K562 (cell line): ENCODE measurements around the gene LSP1.

Source experiments
- CBX1 ChIP-seq: sonication (generic); IDR thresholded peaks from 2 replicates; pipeline ENCODE4 v1.6.1; 2016; ENCODE audit warnings: antibody characterized with exemption, low read depth, mild to moderate bottlenecking
- HIVEP1 ChIP-seq: fragments of 250-450 bp; sonication (Bioruptor Pico); IDR thresholded peaks from 2 replicates; pipeline ENCODE4 v1.4.0; 2020; ENCODE audit warnings: mild to moderate bottlenecking
- POLR2AphosphoS5 ChIP-seq: IDR thresholded peaks from 2 replicates; pipeline ENCODE4 v1.6.1; 2011; ENCODE audit warnings: mild to moderate bottlenecking, low read depth, low read length, moderate library complexity; ENCODE audit not compliant: control insufficient read depth, insufficient read depth
- ZNF431 ChIP-seq: sonication (generic); formaldehyde crosslinking; IDR thresholded peaks from 2 replicates; pipeline ENCODE4 v1.8.0; 2022; ENCODE audit warnings: mild to moderate bottlenecking, missing genetic modification reagents
- TF ChIP-seq, protein P1 (sequence below), 2 experiments: fragments of 450-650 bp; formaldehyde crosslinking in 1 of 2; IDR thresholded peaks; 2 replicates each; pipeline versions ENCODE4 v1.4.0 to v1.6.1; 2014 to 2020; ENCODE audit warnings: mild to moderate bottlenecking in 2 of 2, borderline replicate concordance in 1 of 2, low read depth in 1 of 2
- TF ChIP-seq, protein P2 (sequence below): sonication (generic); formaldehyde crosslinking; IDR thresholded peaks from 2 replicates; pipeline ENCODE4 v1.8.0; 2022; ENCODE audit warnings: missing genetic modification reagents, mild to moderate bottlenecking, moderate library complexity, borderline replicate concordance
- TF ChIP-seq, protein P3 (sequence below), 3 experiments: IDR thresholded peaks in 2 of 3; conservative IDR thresholded peaks in 1 of 3; 2 replicates each; pipeline ENCODE4 v1.5.1; 2011 to 2012; ENCODE audit warnings: low read length in 3 of 3, mild to moderate bottlenecking in 3 of 3, control low read depth in 2 of 3, improper control_type of control experiment in 1 of 3, inconsistent platforms in 1 of 3, low read depth in 1 of 3, mixed read lengths in 1 of 3, moderate library complexity in 1 of 3; ENCODE audit not compliant: insufficient read depth in 2 of 3

DNA sequence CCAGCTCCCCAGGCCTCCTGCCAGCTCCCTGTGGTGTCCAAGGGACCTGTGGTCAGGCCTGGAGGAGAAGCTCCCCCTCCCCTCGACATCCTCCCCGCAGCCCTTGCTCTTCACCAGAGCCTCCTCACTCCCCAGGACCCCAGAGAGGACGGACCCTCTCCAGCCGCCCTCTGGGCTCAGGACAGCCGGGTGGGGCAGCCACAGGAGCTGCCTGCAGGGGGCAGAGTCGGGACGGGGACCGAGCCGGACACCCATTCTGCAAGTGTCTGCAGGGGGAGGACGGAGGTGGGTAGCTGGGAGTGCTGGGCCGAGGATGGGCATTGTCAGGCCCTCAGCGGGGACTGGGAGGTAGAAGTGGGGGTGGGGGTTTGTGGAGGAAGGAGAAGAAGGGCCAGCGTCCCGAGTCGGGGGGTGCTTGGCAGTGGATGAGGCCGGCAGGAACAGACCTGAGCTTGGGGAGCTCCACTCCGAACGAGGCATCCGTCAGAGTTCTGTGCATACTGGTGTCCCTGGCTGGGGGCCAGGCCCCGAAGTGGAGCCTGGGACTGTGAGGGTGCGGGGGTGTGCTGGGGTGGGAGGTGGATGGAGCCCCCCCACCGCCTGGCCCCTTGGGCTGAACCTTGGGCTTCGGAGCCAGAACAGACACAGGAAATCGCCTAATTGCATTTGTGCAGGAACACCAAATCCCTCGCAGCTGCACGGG lies 23.6 kb downstream of the LSP1 start:
- TF ChIP-seq, protein P1, sequence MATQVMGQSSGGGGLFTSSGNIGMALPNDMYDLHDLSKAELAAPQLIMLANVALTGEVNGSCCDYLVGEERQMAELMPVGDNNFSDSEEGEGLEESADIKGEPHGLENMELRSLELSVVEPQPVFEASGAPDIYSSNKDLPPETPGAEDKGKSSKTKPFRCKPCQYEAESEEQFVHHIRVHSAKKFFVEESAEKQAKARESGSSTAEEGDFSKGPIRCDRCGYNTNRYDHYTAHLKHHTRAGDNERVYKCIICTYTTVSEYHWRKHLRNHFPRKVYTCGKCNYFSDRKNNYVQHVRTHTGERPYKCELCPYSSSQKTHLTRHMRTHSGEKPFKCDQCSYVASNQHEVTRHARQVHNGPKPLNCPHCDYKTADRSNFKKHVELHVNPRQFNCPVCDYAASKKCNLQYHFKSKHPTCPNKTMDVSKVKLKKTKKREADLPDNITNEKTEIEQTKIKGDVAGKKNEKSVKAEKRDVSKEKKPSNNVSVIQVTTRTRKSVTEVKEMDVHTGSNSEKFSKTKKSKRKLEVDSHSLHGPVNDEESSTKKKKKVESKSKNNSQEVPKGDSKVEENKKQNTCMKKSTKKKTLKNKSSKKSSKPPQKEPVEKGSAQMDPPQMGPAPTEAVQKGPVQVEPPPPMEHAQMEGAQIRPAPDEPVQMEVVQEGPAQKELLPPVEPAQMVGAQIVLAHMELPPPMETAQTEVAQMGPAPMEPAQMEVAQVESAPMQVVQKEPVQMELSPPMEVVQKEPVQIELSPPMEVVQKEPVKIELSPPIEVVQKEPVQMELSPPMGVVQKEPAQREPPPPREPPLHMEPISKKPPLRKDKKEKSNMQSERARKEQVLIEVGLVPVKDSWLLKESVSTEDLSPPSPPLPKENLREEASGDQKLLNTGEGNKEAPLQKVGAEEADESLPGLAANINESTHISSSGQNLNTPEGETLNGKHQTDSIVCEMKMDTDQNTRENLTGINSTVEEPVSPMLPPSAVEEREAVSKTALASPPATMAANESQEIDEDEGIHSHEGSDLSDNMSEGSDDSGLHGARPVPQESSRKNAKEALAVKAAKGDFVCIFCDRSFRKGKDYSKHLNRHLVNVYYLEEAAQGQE (IDR thresholded peaks at IDR 0.05; ENCODE audit: borderline replicate concordance), result peak; percentile 5; the same call in 1 of the 2 replicates
- TF ChIP-seq, protein P1 (CRISPR knock-in tag; IDR thresholded peaks at IDR 0.05; ENCODE audit: low read depth), result no peak
- TF ChIP-seq CBX1 (no peak), POLR2AphosphoS5 (no peak), HIVEP1 (CRISPR knock-in tag) (no peak), ZNF431 (no peak)
- TF ChIP-seq, protein P2, sequence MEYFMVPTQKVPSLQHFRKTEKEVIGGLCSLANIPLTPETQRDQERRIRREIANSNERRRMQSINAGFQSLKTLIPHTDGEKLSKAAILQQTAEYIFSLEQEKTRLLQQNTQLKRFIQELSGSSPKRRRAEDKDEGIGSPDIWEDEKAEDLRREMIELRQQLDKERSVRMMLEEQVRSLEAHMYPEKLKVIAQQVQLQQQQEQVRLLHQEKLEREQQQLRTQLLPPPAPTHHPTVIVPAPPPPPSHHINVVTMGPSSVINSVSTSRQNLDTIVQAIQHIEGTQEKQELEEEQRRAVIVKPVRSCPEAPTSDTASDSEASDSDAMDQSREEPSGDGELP (CRISPR knock-in tag), result 0 out of 2 replicates have a peak, but pooled peaks have one; percentile 20
- TF ChIP-seq, protein P3, sequence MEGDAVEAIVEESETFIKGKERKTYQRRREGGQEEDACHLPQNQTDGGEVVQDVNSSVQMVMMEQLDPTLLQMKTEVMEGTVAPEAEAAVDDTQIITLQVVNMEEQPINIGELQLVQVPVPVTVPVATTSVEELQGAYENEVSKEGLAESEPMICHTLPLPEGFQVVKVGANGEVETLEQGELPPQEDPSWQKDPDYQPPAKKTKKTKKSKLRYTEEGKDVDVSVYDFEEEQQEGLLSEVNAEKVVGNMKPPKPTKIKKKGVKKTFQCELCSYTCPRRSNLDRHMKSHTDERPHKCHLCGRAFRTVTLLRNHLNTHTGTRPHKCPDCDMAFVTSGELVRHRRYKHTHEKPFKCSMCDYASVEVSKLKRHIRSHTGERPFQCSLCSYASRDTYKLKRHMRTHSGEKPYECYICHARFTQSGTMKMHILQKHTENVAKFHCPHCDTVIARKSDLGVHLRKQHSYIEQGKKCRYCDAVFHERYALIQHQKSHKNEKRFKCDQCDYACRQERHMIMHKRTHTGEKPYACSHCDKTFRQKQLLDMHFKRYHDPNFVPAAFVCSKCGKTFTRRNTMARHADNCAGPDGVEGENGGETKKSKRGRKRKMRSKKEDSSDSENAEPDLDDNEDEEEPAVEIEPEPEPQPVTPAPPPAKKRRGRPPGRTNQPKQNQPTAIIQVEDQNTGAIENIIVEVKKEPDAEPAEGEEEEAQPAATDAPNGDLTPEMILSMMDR (IDR thresholded peaks at IDR 0.05 in 2 of 3, conservative IDR thresholded peaks at IDR 0.05 in 1 of 3; ENCODE audit: insufficient read depth in 2 of 3, low read depth in 1 of 3, low read length in 3 of 3), result peak; percentile 66 to 86 (median 78)
